Measurements from ENCODE around the gene UPF1.

Gene UPF1

GRCh38 chr19:18841400-18841799 is 9.6 kb downstream of the UPF1 start:
- no peak for DNase-seq

GRCh38 chr19:18842166-18842565 is 10.4 kb downstream of the UPF1 start:
- no peak for DNase-seq

GRCh38 chr19:18843960-18844359 is 12.2 kb downstream of the UPF1 start:
- no peak for DNase-seq

- no peak for DNase-seq
Observed at GRCh38 chr19:18844806-18845329, 13.1 kb downstream of the UPF1 start.

GRCh38 chr19:18845961-18846360 is 14.2 kb downstream of the UPF1 start:
- no peak for DNase-seq

GRCh38 chr19:18846862-18847548 is 15.2 kb downstream of the UPF1 start:
- DNase-seq, result no peak

GRCh38 chr19:18847549-18848463 is 16.0 kb downstream of the UPF1 start:
- no peak for DNase-seq

GRCh38 chr19:18848878-18849661 is 17.3 kb downstream of the UPF1 start:
- no peak for DNase-seq

GRCh38 chr19:18849838-18850400 is 18.2 kb downstream of the UPF1 start:
- no peak for DNase-seq

- DNase-seq, result no peak
Observed at GRCh38 chr19:18850471-18851375, 19.0 kb downstream of the UPF1 start.

- no peak for DNase-seq
Observed at GRCh38 chr19:18851673-18852325, 20.0 kb downstream of the UPF1 start.

GRCh38 chr19:18852648-18853047 is 20.9 kb downstream of the UPF1 start:
- no peak for DNase-seq

GRCh38 chr19:18853755-18854427 is 22.1 kb downstream of the UPF1 start:
- no peak for DNase-seq

GRCh38 chr19:18854982-18855381 is 23.2 kb downstream of the UPF1 start:
- DNase-seq, result no peak

GRCh38 chr19:18855647-18856384 is 24.1 kb downstream of the UPF1 start:
- no peak for DNase-seq

- no peak for DNase-seq
Observed at GRCh38 chr19:18856385-18857126, 24.8 kb downstream of the UPF1 start.

GRCh38 chr19:18857223-18857622 is 25.5 kb downstream of the UPF1 start:
- no peak for DNase-seq

GRCh38 chr19:18858906-18859646 is 27.3 kb downstream of the UPF1 start:
- DNase-seq, result no peak
